NCI-H1105 treated with DMSO at 0.1 percent for 48 hours (cell line): Measurements from ENCODE around the gene UBE3B.

ENCODE experiments used
- DNase-seq: peaks from one replicate; lab custom pipeline; 2025; lab: John Stamatoyannopoulos, UW

UBE3B gene

GRCh38 chr12:109552971-109553370 is 75.5 kb downstream of the UBE3B start:
- no peak for DNase-seq

GRCh38 chr12:109553483-109553882 is 76.0 kb downstream of the UBE3B start:
- no peak for DNase-seq

GRCh38 chr12:109553906-109554500 is 76.6 kb downstream of the UBE3B start:
- DNase-seq = no peak

GRCh38 chr12:109554761-109555160 is 77.3 kb downstream of the UBE3B start:
- DNase-seq = peak; percentile 11

- peak; percentile 52 for DNase-seq
These were observed 78.2 kb downstream of the UBE3B start for GRCh38 chr12:109555431-109556315.

GRCh38 chr12:109557200-109557599 is 79.8 kb downstream of the UBE3B start:
- DNase-seq = no peak

- no peak for DNase-seq
These were observed 80.4 kb downstream of the UBE3B start for GRCh38 chr12:109557805-109558204.

- DNase-seq = no peak
These were observed 81.2 kb downstream of the UBE3B start for GRCh38 chr12:109558374-109559199.

GRCh38 chr12:109559200-109559505 is 81.7 kb downstream of the UBE3B start:
- DNase-seq = no peak

- no peak for DNase-seq
These were observed 82.2 kb downstream of the UBE3B start for GRCh38 chr12:109559601-109560000.

- no peak for DNase-seq
These were observed 83.7 kb downstream of the UBE3B start for GRCh38 chr12:109560867-109561710.

- no peak for DNase-seq
These were observed 84.2 kb downstream of the UBE3B start for GRCh38 chr12:109561711-109562030.

- DNase-seq = no peak
These were observed 85.4 kb downstream of the UBE3B start for GRCh38 chr12:109562871-109563270.

- no peak for DNase-seq
These were observed 86.2 kb downstream of the UBE3B start for GRCh38 chr12:109563291-109564284.

GRCh38 chr12:109566424-109566823 is 89.0 kb downstream of the UBE3B start:
- no peak for DNase-seq

GRCh38 chr12:109567296-109567695 is 89.9 kb downstream of the UBE3B start:
- no peak for DNase-seq

GRCh38 chr12:109567967-109568366 is 90.5 kb downstream of the UBE3B start:
- no peak for DNase-seq

- no peak for DNase-seq
These were observed 91.1 kb downstream of the UBE3B start for GRCh38 chr12:109568486-109568885.

- no peak for DNase-seq
These were observed 94.5 kb downstream of the UBE3B start for GRCh38 chr12:109571773-109572505.

GRCh38 chr12:109572506-109572845 is 95.0 kb downstream of the UBE3B start:
- DNase-seq = no peak
